Right atrium auricular region (tissue), 2 donors: ENCODE results near the gene WDR27. TPM values are rescaled to one million over a fixed set of nuclear protein-coding genes. Genes with fewer than 3 reads are reported as not detected.

Source experiments
- DNase-seq: peaks from one replicate; pipeline ENCODE4 v3.0.0-alpha.2; 2019; ENCODE audit warnings: low spot score
- H3K27ac ChIP-seq, 2 donors: fragments of 200-600 bp; sonication (generic); 1 replicate in 1 of 2; 2 replicates in 1 of 2; pipeline ENCODE4 v1.5.1; 2016 to 2019
- H3K27me3 ChIP-seq, 2 donors: fragments of 200-600 bp; sonication (generic); one replicate each; pipeline versions ENCODE4 v1.5.1 to v1.6.0; 2017 to 2019
- H3K36me3 ChIP-seq: fragments of 200-600 bp; sonication (generic); one replicate; pipeline ENCODE4 v1.5.1; 2016
- H3K4me1 ChIP-seq, 2 donors: fragments of 200-600 bp; sonication (generic); one replicate each; pipeline versions ENCODE4 v1.5.1 to v1.6.0; 2017 to 2019
- H3K4me3 ChIP-seq, 2 donors: fragments of 200-600 bp; sonication (generic); 1 replicate in 1 of 2; 2 replicates in 1 of 2; pipeline ENCODE4 v1.5.1; 2017 to 2019; ENCODE audit warnings: mild to moderate bottlenecking in 1 of 2, moderate library complexity in 1 of 2
- H3K9me3 ChIP-seq, 2 donors: fragments of 200-600 bp; sonication (generic); one replicate each; pipeline ENCODE4 v1.5.1; 2019
- CTCF ChIP-seq, 2 donors: fragments of 200-600 bp; sonication (generic); IDR thresholded peaks; one replicate each; pipeline ENCODE4 v1.5.1; 2019; ENCODE audit warnings: antibody characterized with exemption in 2 of 2
- total RNA-seq, 2 donors: library from RNA; depleted of rRNA; stranded (reverse); fragments of >200 nt; gene quantifications; one replicate each; pipeline ENCODE4 v1.1.0, GENCODE V29; 2016

The WDR27 gene
- total RNA-seq, 2 donors from 2014 or later, result 3.5 to 4.7 TPM

GRCh38 chr6:169454872-169455204 is 247.0 kb downstream of the WDR27 start:
- no peaks in the 10 kb centered on the region for H3K36me3 ChIP-seq
- DNase-seq, result no peak
- H3K27me3 ChIP-seq, result no peaks in the 10 kb centered on the region
- TF ChIP-seq CTCF (IDR thresholded peaks at IDR 0.05), result no peak
- no peak overlapping the region for H3K4me3 ChIP-seq
- H3K9me3 ChIP-seq, result peaks cover 0 to 7% of the 10 kb centered on the region in 2 donors
- peaks cover 0 to 4% of the 10 kb centered on the region in 2 donors for H3K4me1 ChIP-seq
- no peak overlapping the region for H3K27ac ChIP-seq

GRCh38 chr6:169454204-169454871 is 247.5 kb downstream of the WDR27 start:
- no peak overlapping the region for H3K4me3 ChIP-seq
- DNase-seq, result no peak
- H3K27me3 ChIP-seq, result no peaks in the 10 kb centered on the region
- peaks cover 0 to 4% of the 10 kb centered on the region in 2 donors for H3K4me1 ChIP-seq
- no peak overlapping the region for H3K27ac ChIP-seq
- H3K36me3 ChIP-seq, result no peaks in the 10 kb centered on the region
- peaks cover 0 to 2% of the 10 kb centered on the region in 2 donors for H3K9me3 ChIP-seq
- TF ChIP-seq CTCF (IDR thresholded peaks at IDR 0.05), result no peak

GRCh38 chr6:169452869-169453620 is 248.8 kb downstream of the WDR27 start:
- Histone ChIP-seq H3K4me3 (peak overlapping the region in 1 of 2 donors; percentile 40), H3K27ac (peak overlapping the region; percentile 75 to 83), H3K27me3 (no peaks in the 10 kb centered on the region), H3K4me1 (peaks cover 0 to 4% of the 10 kb centered on the region in 2 donors), H3K36me3 (no peaks in the 10 kb centered on the region), H3K9me3 (no peaks in the 10 kb centered on the region)
- TF ChIP-seq CTCF (IDR thresholded peaks at IDR 0.05), result no peak
- DNase-seq, result no peak

GRCh38 chr6:169452117-169452868 is 249.5 kb downstream of the WDR27 start:
- Histone ChIP-seq H3K9me3 (no peaks in the 10 kb centered on the region), H3K27ac (peak overlapping the region; percentile 75 to 83), H3K4me3 (peak overlapping the region; percentile 26 to 40), H3K27me3 (no peaks in the 10 kb centered on the region), H3K4me1 (peaks cover 0 to 4% of the 10 kb centered on the region in 2 donors), H3K36me3 (no peaks in the 10 kb centered on the region)
- peak; percentile 87 for DNase-seq
- TF ChIP-seq CTCF (IDR thresholded peaks at IDR 0.05), result no peak

- H3K36me3 ChIP-seq, result no peaks in the 10 kb centered on the region
- TF ChIP-seq CTCF (IDR thresholded peaks at IDR 0.05), result no peak
- H3K27me3 ChIP-seq, result no peaks in the 10 kb centered on the region
- H3K4me1 ChIP-seq, result peaks cover 0 to 4% of the 10 kb centered on the region in 2 donors
- H3K4me3 ChIP-seq, result peak overlapping the region in 1 of 2 donors; percentile 40
- no peaks in the 10 kb centered on the region for H3K9me3 ChIP-seq
- DNase-seq, result no peak
- H3K27ac ChIP-seq, result peak overlapping the region; percentile 75 to 83
Measured at GRCh38 chr6:169451065-169451838, 250.6 kb downstream of the WDR27 start.
